GM19035 (cell line): ENCODE data around the gene SH3TC2.

Experiments used
- ATAC-seq: cut with Tn5 transposase; IDR thresholded peaks from one replicate; pipeline ENCODE4 v1.9.1; 2021; ENCODE audit not compliant: unreplicated experiment

The SH3TC2 gene

DNA sequence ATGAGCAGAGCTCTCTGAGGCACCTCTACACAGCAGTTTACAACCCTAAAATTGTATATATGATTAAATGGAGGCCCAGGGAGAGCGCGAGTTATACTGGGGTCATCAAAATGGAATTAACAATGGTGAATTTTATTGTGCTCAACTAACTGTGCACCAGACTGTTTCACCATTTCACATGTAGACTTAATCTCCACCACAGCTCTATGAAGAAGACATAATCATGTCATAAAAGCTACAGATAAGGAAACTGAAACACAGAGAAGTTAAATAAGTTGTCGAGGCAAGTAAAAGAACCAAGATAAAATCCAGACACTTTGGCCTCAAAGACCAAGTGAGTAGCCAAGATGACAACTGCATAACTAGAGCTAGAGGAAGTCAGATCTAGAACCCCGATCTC is 1.5 kb downstream of the SH3TC2 start:
- ATAC-seq = no peak

DNA sequence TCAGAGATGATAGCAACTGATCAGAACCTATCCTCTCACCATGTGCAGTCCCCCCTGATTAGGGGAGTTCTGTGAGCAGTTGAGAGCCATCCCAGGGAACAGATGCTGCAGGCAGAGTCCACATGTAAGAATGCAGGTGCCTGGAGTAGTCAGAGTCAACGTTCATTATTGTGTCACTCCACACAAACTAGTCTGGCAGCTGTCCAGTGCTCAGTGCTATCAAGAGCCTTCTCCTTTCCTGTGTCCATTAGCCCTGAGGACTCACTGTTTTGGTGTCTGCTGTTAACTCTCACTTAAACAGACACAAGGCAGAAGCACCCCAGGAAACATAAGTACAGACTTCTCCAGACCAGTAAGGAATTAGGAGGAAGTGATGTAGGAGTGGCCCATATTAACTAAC is 2.5 kb downstream of the SH3TC2 start:
- ATAC-seq = no peak

DNA sequence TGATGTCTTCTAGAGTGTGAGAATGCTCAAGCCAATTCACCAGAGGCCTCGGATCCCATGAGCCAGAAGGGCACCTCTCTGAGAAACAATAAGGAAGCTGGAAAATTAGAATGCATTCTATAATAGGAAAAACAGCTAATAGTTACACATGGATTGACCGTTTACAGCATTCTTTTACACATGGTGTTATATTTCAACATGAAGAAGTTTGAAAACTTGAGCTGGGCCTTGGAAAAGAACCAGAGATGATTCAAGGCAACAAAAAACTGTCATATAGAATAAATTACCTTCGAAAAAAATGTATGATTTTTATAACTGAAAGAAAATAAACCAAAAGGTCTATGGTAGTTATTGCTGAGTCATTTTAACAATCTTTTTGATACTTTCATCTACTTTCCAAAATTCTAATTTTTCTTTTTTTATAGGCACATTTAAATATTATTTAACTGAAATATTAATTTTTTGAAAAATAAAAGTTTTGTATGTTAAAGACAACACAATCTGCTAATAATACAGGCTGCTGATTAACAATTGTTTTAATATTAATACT is 6.2 kb downstream of the SH3TC2 start:
- no peak for ATAC-seq

DNA sequence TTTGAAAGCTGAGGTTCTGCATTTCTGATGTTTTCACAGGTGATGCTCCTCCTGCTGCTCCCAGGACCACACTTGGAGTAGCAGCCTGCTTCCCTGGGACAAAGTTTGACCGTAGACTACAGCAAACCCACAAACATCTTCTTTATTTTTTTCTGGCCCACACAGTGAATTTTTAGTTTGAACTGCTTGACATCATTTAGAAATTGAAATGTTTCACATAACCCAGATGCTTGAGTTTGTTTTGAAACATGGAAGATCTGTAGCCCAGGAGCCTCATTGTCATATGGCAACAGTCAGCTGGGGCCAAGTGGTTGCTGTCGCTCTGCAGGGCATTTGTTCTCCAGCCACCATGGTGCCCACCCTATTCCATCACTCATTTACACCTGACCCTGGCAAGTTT is 8.4 kb downstream of the SH3TC2 start:
- ATAC-seq = no peak

DNA sequence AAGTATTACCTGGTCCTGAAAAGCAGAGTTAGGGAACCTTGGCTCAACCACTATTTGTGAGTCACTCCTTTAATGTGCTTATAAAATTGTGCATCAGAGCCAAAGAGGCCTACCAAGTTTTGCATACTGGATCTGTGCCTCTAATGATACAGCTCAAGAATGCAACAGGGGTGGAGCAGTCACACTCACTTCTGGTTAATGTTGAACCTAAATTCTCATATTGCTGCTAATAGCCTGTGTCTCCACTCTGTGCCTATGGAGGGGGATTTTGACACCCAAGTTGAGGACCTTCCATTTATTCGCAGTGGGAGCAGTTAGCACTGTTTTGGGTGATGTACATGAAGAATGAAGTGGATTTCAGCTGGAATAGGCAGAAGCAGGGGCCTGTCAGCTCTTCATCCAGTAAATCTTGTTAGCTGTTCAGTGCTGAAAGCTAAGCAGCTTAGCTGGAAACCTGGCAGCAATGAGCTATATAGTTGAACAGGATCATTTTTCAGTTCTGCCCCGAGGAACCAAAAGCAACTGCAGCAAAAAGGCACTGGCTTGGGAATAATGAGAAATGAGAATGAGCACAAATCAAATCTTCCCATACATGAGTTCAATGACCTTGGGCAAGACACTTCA is 9.7 kb downstream of the SH3TC2 start:
- no peak for ATAC-seq

DNA sequence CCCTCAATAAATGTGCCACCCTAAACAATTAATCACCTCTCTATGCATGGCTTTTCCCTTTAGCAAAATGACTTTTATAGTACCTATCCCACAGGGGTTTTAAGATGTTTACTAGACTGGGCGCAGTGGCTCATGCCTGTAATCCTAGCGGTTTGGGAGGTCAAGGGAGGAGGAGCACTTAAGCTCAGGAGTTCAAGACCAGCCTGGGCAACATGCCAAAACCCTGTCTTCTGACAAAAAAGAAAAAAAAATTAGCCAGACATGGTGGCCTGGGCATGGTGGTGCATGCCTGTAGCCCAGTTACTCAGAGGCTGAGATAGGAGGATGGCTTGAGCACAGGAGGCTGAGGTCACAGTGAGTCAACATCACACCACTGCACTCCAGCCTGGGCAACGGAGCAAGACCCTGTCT is 13.5 kb downstream of the SH3TC2 start:
- no peak for ATAC-seq

DNA sequence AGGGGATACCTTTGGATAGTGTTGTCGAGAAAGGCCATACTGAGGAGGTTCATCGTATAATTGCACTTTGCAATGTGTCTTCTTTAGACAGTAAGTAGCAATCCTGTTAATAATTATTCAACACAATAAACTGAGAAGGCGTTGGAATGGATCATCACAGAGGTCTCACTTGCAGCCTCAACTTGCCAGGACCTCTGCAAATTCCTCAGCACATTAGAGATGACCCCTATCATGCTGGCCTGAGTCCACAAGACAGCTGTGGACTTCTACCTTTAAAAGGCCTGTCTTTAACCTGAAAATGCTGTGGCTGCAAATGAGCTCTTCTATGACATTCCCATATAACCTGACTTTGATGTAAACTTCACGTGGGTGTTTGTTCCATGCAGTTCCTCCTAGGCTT is 14.1 kb downstream of the SH3TC2 start:
- no peak for ATAC-seq

DNA sequence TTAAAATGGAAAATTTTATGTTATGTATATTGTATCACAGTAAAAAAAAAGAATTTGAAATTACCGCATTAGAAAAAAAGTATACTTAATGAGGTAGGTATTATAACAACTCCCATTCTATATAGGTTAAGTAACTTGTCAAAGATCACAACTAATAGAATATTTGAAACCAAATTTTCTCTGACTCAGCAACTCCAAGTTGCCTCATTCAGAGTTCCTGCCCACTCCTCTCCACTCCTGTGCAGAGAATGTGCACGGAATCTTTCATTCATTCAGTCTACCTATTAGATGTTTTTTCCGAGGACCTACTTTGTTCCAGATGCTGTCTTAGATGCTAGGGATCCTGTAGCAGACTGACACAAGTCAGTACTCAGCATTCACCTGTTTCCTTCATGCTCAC is 15.4 kb downstream of the SH3TC2 start:
- ATAC-seq = no peak

DNA sequence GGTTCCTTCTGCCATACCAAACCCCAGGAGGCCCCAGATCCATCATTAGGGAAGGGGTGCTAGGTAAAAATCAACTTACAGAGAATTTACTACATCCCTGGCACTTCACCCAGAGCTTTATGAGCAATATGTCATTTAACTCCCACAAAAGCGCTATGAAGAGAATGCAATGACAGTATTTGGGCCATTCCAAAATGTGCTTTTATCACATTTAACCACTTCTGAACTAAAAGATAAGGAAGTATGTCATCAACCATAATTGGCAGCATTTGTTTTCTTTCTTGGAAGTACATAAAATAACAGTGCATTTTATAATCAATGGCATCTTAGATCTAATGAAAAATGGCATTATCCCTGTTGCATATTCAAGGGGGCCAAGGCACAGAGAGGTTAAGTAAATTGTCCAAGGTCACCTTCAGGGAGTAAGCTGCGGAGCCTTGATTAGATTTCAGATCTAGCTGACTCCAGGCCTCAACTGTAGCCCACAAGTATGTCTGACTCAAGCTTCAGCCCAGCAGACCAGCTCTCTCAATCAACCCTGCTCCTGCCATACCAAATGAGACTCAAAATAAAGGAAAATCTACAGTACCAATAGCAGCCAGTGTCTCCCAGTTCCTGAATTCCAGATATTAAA is 16.5 kb downstream of the SH3TC2 start:
- no peak for ATAC-seq

DNA sequence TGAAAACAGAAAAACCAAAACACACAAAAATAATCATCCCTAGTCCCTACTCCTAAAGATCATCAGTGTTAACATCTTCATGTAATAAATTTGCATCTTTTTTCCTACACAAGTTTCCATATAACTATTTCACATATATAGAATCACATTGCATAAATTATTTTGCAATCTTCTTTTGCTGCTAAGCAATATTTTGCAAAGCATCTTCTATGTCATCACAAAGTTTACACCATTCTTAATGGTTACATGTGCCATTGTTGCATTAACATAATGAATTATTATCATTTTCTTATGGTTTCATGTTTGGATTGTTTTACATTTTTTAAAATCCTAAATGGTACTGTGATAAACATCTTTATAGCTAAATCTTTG is 17.8 kb downstream of the SH3TC2 start:
- no peak for ATAC-seq

DNA sequence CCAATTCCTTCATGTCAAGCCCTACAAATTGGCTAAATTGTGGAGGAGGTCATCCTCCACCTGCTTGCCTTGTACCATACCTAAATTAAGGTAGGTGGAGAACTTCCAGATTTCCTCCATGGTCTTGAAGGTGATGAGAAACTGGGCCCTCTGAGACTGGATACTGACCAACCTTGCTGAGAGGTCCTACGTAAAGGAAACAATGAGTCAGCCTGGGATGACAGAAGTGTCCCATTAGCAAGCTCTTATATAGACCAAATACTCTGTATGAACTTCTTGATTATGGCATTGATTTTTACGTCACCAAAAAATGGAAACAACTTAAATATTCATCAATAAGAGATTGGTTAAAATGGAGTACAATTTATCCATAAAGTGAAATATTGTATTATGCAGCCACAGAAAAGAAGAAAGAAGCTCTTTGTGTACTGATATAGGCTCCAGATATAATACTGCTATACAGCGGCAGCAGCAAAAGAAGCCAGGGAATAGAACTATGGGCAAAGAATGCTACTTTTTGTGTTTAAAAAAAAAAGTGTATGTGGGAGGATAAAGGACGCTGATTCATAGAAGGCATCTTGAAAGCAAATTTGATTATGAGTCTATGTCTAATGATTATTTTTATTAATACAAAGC is 18.3 kb downstream of the SH3TC2 start:
- ATAC-seq = no peak

DNA sequence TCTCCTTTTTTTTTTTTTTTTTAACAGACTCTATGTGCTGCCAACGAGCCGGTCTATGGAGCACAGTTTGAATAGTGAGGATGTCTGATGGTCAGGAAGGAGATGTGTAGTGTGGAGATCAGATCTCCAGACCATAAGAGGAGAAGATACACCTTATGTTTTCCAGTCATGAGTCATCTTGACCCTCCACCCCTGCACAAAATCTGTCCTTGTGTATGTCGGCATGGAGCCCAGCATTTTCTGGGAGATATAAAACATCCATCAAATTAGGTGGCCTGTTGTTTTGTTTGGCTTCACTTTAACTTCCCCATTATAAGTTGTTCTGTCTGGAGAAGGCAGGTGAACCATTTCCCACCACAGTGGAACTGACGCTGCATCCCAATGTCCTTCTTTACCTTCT is 19.2 kb downstream of the SH3TC2 start:
- no peak for ATAC-seq

DNA sequence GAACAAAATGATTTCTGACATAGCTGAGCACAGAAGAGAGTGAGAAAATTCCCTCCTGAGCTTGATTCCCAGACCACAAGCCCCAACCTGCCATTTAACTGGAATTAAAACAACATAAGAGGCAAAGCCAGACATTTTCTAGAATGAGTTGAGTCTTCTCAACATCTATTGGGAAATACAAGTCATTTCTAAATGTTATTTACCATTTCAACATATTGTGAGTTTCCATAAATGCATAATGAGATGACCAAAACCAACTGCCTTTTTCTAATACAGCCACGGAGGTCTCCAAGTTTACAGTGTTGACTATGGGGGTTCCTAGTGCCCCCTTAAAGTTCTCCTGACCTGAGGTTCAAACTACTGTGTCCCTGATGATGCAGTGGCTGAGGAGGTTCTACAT is 20.0 kb downstream of the SH3TC2 start:
- no peak for ATAC-seq

DNA sequence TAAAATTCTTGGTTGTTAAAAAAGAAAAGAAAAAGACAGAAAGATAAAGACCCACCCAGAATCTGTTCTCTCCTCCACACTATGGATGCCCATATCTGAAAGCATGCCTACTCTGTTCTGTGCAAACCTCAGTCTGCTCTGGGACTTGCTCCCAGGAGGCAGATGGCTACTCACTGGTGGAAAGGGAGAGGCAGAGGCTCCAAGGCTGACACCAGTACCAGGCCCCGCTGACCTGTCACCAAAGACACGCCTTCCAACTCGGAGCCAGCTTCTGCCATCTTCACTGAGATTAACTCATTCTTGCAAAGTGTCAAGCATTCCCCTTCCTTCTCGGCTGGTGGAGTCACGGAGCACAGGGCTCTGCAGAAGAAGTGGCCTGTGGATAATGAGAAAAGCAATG is 21.6 kb downstream of the SH3TC2 start:
- ATAC-seq = no peak

DNA sequence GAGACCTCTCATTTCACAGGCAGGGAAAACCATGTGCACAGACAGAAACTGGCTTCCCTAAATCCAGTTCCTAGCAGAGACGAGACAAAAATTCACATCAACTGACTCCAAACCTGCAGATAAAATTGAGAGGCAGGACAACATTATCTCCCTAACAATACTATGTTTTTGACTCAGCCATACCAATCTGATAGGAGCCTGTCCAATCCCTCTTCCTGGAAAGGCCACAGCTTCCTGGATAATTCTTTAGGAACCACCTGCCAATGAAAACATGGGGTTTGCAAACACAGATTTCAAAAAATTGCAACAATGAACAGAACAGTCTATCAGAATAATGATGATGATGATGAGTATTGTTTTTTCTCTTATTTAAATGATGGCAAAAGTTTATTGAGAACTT is 22.4 kb downstream of the SH3TC2 start:
- ATAC-seq = no peak

DNA sequence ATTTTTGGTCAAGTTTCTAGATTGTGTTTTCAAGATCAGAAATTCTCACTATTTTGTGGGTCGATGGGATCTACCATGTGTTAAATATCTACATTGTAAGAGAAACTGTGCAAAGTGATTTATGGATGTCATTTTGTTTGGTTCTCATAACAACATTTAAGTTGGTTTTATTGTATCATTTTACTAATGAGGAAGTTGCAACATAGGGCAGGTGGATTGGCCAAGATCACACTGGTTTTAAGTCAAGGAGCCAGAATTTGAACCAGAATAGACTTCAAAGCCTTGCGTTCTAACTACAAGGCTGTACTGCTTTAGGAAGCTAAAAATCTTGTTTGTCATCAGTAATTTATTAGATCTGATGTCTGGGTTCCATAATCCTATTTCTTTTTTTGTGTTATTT is 23.4 kb downstream of the SH3TC2 start:
- ATAC-seq = no peak

DNA sequence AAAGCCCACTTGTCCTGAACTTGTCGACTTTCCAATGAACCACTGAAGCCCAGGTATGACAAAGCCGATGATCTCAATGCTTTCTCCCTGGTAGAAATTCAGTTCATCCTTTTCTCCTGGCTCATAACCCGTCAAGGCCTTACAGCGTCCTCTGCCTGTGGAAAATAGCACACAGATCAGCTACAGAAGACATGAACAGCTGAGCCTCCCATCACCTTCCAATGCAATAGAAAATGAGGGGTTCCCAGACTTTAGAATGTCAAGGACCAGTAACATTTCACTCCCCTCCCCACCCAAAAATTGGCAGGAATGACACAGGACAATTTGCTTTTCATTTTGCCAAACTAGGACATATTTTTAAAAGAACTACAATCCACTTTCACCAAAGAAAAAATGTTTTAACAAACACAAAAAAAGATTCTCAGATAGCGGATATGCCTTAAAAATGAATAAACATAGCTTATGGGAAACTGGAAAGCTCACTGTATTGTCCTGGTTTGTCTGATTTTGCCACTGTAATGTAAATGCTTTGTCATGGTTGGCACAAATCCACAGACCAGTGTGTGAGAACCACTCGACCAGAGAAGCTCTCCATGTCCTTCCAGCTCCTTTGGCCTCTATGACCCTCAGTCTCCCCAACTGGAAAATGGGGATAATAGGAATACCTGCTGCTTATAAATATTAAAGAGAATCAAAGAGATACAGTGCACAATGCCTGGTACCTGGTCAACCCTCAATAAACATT is 24.4 kb downstream of the SH3TC2 start:
- no peak for ATAC-seq

DNA sequence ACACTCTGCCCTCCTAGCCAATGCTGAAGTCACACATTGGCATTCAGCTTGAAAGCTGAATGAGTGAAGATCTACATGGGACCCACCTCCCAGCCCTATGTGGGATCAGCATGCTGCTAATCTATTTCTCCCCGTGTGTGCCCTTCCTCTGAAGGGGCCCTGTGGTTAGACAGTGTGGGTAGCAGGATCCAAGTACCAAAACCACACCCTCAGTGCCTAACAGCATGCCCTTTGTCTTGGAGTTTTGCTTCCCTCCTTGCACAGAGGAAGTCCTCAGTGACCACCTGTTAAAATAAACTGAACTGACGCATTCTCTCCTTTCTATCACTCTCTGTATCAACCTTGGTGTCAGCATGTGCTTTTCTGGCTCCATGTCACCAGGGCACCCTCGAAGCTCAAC is 25.0 kb downstream of the SH3TC2 start:
- no peak for ATAC-seq

DNA sequence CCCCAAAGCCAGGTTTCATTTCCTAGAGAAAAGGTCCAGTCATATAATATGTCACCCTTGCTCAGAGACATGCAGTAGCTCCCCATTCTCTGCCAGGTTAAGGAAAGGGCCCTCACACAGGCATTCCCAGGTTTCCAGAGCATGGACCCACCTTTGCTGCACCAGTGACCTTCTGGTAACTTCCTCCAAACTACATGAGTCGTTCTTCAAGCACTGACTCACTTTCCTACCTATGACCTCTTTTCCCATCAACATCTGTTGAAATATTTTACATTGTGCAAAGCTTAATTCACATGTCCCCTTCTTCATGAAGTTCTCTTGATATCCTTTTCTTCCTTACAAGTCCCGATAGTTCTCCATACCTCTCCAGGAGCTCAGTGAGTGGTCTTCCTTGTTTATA is 25.9 kb downstream of the SH3TC2 start:
- no peak for ATAC-seq

DNA sequence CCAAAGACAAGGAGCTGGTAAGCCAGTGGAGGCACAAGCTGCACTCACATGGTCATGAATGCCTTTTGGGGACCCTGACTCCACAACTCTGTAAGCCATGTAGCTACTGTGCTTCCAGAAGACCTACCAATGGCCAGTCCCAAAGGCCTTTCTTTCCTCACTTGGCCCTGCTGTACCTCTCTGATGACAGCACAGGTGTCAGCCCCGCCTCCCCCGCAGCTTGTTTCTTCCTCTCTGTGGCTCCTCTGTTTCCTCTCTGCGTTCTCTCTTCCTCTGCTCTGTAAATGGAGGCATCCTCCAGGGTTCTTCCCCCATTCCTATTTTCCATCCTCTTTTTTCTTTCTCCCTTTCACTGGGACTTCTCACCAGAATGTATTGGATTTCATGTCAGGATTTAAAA is 26.7 kb downstream of the SH3TC2 start:
- ATAC-seq = no peak

DNA sequence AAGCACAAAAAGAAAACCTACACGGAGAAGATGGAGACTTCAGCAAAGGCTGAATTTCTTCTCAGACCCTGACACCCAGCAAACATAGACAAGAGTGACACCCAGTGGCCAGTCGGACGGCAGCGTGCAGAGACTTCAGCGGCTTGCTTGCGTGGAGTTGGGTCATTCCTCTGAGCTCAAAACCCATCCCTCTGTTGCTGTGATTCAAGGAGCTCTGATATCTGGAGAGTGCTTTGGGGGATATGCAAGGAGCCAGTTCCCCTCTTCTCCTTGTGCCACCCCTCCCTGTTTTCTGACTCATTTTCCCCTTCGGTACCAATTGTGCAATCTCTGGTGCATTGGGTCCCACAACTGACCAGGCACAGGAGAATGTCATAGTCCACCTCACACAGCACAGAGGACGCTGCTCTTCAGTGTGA is 27.5 kb downstream of the SH3TC2 start:
- peak; percentile 96 for ATAC-seq
